B cell (primary cell): ENCODE measurements around the gene ENO1. TPM values are rescaled to one million over a fixed set of nuclear protein-coding genes. Genes with fewer than 3 reads are reported as not detected.

Source experiments
- ATAC-seq: fragments of 200-7000 bp; cut with Tn5 transposase; one replicate; pipeline ENCODE4 v1.10.0; 2021; ENCODE audit warnings: low read depth, mild to moderate bottlenecking, moderate number of reproducible peaks, moderate library complexity
- CTCF ChIA-PET: fragments of 350-600 bp; sonication (Branson Sonifier 250); formaldehyde crosslinking; loops from one replicate; lab custom pipeline; 2021; ENCODE audit warnings: antibody characterized with exemption, inconsistent platforms; lab: Charles Lee
- POLR2A ChIA-PET: fragments of 350-600 bp; sonication (Branson Sonifier 250); formaldehyde crosslinking; loops from one replicate; lab custom pipeline; 2021; ENCODE audit warnings: antibody characterized with exemption; lab: Charles Lee
- DNase-seq: peaks from one replicate; pipeline ENCODE4 v3.0.0; 2013
- H2AFZ ChIP-seq: 2 replicates; pipeline ENCODE4 v1.6.1; 2012; ENCODE audit warnings: mild to moderate bottlenecking, low read depth, low read length; ENCODE audit not compliant: insufficient read depth, poor library complexity, severe bottlenecking
- H3K27ac ChIP-seq, 2 donors: 1 replicate in 1 of 2; 2 replicates in 1 of 2; pipeline ENCODE4 v1.5.1; 2012 to 2013; ENCODE audit warnings: low read length in 2 of 2, mild to moderate bottlenecking in 2 of 2, moderate library complexity in 1 of 2
- H3K27me3 ChIP-seq, 4 experiments: fragments of 200-600 bp in 1 of 4; sonication (generic) in 1 of 4; replicated peaks in 1 of 4; 1 replicate in 2 of 4; 2 replicates in 2 of 4; pipeline versions ENCODE4 v1.6.1 to v1.7.0; 2013 to 2016; ENCODE audit warnings: low read length in 3 of 4, mild to moderate bottlenecking in 2 of 4, mixed read lengths in 1 of 4, moderate library complexity in 1 of 4; ENCODE audit not compliant: insufficient read depth in 4 of 4, control insufficient read depth in 3 of 4; ENCODE audit errors: control extremely low read depth in 1 of 4
- H3K36me3 ChIP-seq, 2 experiments: replicated peaks in 1 of 2; 1 replicate in 1 of 2; 2 replicates in 1 of 2; pipeline versions ENCODE4 v1.6.1 to v1.7.1; 2013; ENCODE audit warnings: low read length in 1 of 2; ENCODE audit not compliant: insufficient read depth in 2 of 2, control insufficient read depth in 1 of 2; ENCODE audit errors: control extremely low read depth in 1 of 2, extremely low read depth in 1 of 2
- H3K4me1 ChIP-seq, 2 donors: fragments of 200-600 bp in 1 of 2; sonication (generic) in 1 of 2; 1 replicate in 1 of 2; 2 replicates in 1 of 2; pipeline versions ENCODE4 v1.5.1 to v1.6.1; 2013 to 2017; ENCODE audit warnings: low read length in 2 of 2; ENCODE audit not compliant: control insufficient read depth in 2 of 2, insufficient read depth in 2 of 2
- H3K4me2 ChIP-seq: replicated peaks from 2 replicates; pipeline ENCODE3; 2012; ENCODE audit warnings: mild to moderate bottlenecking, low read depth, low read length; ENCODE audit not compliant: poor library complexity, severe bottlenecking
- H3K4me3 ChIP-seq, 5 experiments: fragments of 200-600 bp in 1 of 5; sonication (generic) in 1 of 5; 1 replicate in 3 of 5; 2 replicates in 2 of 5; pipeline versions ENCODE4 v1.5.1 to v1.7.0; 2011 to 2016; ENCODE audit warnings: low read length in 4 of 5, mild to moderate bottlenecking in 4 of 5, low read depth in 2 of 5, control low read depth in 1 of 5, moderate library complexity in 1 of 5; ENCODE audit not compliant: insufficient read depth in 1 of 5; ENCODE audit errors: control extremely low read depth in 1 of 5, extremely low read depth in 1 of 5
- H3K79me2 ChIP-seq: fragments of 200-600 bp; sonication (generic); one replicate; pipeline ENCODE4 v1.6.0; 2016; ENCODE audit warnings: low read length; ENCODE audit not compliant: control insufficient read depth, insufficient read depth
- H3K9ac ChIP-seq: fragments of 200-600 bp; sonication (generic); 2 replicates; pipeline ENCODE4 v1.6.1; 2017; ENCODE audit warnings: mild to moderate bottlenecking, low read length, moderate library complexity
- H3K9me3 ChIP-seq, 3 donors: one replicate each; pipeline versions ENCODE4 v1.6.1 to v1.7.1; 2013; ENCODE audit warnings: low read length in 2 of 3; ENCODE audit not compliant: control insufficient read depth in 2 of 3, insufficient read depth in 1 of 3; ENCODE audit errors: control extremely low read depth in 1 of 3
- H4K20me1 ChIP-seq: 2 replicates; pipeline ENCODE4 v1.6.0; 2012; ENCODE audit warnings: mild to moderate bottlenecking, low read length; ENCODE audit not compliant: insufficient read depth, control insufficient read depth, poor library complexity, severe bottlenecking
- H3K27ac Mint-ChIP-seq: one replicate; pipeline ENCODE4 v1.8.0; 2021; ENCODE audit warnings: mixed read lengths
- H3K27me3 Mint-ChIP-seq: one replicate; pipeline ENCODE4 v1.8.0; 2021; ENCODE audit warnings: mixed read lengths
- H3K4me1 Mint-ChIP-seq: one replicate; pipeline ENCODE4 v1.8.0; 2021; ENCODE audit warnings: mixed read lengths
- H3K4me3 Mint-ChIP-seq: one replicate; pipeline ENCODE4 v1.8.0; 2021; ENCODE audit warnings: mixed read lengths
- H3K9me3 Mint-ChIP-seq: one replicate; pipeline ENCODE4 v1.8.0; 2022; ENCODE audit warnings: mixed read lengths; ENCODE audit not compliant: insufficient read depth
- CTCF ChIP-seq: fragments of 200-600 bp; IDR thresholded peaks from one replicate; pipeline ENCODE4 v1.8.0; 2022; ENCODE audit warnings: antibody characterized with exemption, mild to moderate bottlenecking
- EZH2 ChIP-seq: IDR thresholded peaks from 2 replicates; pipeline ENCODE4 v1.6.1; 2012; ENCODE audit warnings: borderline replicate concordance, low read depth, mild to moderate bottlenecking, moderate library complexity, low read length; ENCODE audit not compliant: insufficient read depth, poor library complexity, severe bottlenecking
- WGBS: methylation state at CpG from one replicate; pipeline ENCODE4 v1.1.5; 2013; ENCODE audit warnings: missing lambda C conversion rate; ENCODE audit not compliant: insufficient coverage; 5-methylcytosine and 5-hydroxymethylcytosine counted together
- intact Hi-C: fragments of 100-400 bp; cut with micrococcal nuclease; formaldehyde crosslinking; loops from one replicate; pipeline ENCODE4 v1.10.0; 2022
- polyA plus RNA-seq: library from polyadenylated mRNA; depleted of rRNA; stranded (reverse); fragments of >200 nt; gene quantifications from 2 replicates; pipeline ENCODE4 v1.2.3, GENCODE V29; 2012
- total RNA-seq, 2 donors: library from RNA; stranded (reverse); fragments of 120-200 nt in 1 of 2; gene quantifications; 1 replicate in 1 of 2; 2 replicates in 1 of 2; pipeline versions ENCODE4 v1.2.3 to v1.2.4, GENCODE V29; 2013 to 2022

The ENO1 gene
- total and polyA plus RNA-seq, 2 donors (not counting 1 experiment from before 2014, with no cell fraction given), result 193 to 237 TPM

- DNase-seq, result no peak
- Histone ChIP-seq H4K20me1 (no peaks in the 10 kb centered on the region), H3K36me3 (no peaks in the 10 kb centered on the region), H2AFZ (no peak overlapping the region), H3K9me3 (no peaks in the 10 kb centered on the region), H3K4me3 (no peak overlapping the region), H3K27ac (no peak overlapping the region), H3K4me1 (peaks cover 2 to 5% of the 10 kb centered on the region in 2 donors), H3K79me2 (no peaks in the 10 kb centered on the region), H3K27me3 (no peaks in the 10 kb centered on the region), H3K9ac (no peak overlapping the region), H3K4me2 (no peak overlapping the region)
- ChIA-PET CTCF (interaction anchor here (0.6 to 9.4 kb wide), 5 partner anchors 16 to 830 kb away, joined by 3 to 119 read pairs (median 80); no protein-coding TSS in a partner anchor), POLR2A (no interaction called here)
- WGBS, result 83% methylated on average over 4 of the region's 4 CpGs
- intact Hi-C loops, result no loop called here
- ATAC-seq, result no peak
- Mint-ChIP-seq H3K4me1 (peaks cover 2% of the 10 kb centered on the region), H3K4me3 (no peak overlapping the region), H3K27ac (no peak overlapping the region), H3K9me3 (no peaks in the 10 kb centered on the region), H3K27me3 (peaks cover 14% of the 10 kb centered on the region)
- TF ChIP-seq EZH2, result no peak
- TF ChIP-seq CTCF, result no peak
Observed at GRCh38 chr1:8846263-8846662, 32.2 kb downstream of the ENO1 start.

DNA sequence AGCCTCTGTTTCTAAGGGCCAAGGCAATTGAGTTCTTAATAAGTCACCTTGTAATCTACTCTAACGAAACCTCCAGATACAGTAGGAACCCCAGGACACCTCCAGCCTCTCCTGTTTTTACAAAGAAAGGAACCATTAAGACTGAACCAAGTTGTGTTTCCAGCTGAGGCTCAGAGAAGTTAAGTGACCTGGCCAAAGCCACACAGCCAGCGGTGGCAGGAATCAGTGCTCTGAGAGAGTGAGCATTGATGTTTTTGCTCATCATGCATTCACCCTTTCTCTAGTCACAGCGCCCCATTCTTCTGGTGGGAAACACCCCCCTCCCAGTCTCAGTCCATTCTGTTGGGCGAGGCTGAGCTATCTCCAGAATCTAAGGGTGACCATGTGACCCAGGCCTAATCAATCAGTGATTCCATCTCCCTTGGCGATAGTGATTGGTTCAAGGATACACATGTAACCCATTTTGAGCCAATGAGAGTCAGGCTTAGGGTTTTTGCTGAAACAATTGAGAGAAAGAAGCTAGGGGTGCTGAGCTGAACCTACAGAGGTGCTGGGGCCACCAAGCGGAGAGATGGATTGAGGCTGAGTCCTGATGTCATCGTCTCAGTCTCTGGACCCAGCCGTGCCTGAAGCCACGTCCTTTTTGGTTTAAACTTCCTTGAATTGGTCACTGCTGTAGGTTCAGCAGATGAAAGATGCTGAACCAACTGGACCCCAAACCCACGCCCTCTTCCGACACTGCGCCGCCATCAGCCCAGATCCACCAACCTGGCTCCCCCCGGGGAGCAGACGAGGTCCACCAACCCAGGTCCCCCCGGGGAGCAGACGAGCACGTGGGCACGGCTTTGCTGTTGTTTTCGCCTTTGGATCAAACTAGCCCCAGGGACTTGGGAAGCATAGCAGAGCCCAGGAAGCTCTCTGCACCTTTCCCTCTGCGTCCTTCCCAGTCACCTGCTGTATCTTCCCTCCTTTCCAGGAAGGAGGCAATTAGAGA lies 33.1 kb downstream of the ENO1 start:
- no peak overlapping the region for H3K9ac ChIP-seq
- no peak for ATAC-seq
- H3K4me1 Mint-ChIP-seq, result peaks cover 2% of the 10 kb centered on the region

More for the DNA sequence above, 33.1 kb downstream of the ENO1 start:
- H3K4me3 ChIP-seq, result no peak overlapping the region
- H3K9me3 ChIP-seq, result no peaks in the 10 kb centered on the region
- H4K20me1 ChIP-seq, result no peaks in the 10 kb centered on the region
- no peaks in the 10 kb centered on the region for H3K79me2 ChIP-seq
- CTCF ChIA-PET, result interaction anchor here (0.6 to 9.4 kb wide), 6 partner anchors 17 to 830 kb away, joined by 3 to 119 read pairs (median 9); no protein-coding TSS in a partner anchor
- Mint-ChIP-seq H3K27me3 (peaks cover 14% of the 10 kb centered on the region), H3K27ac (no peak overlapping the region), H3K9me3 (no peaks in the 10 kb centered on the region), H3K4me3 (no peak overlapping the region)
- H3K36me3 ChIP-seq, result no peaks in the 10 kb centered on the region
- no peak overlapping the region for H3K4me2 ChIP-seq
- H3K27ac ChIP-seq, result no peak overlapping the region
- H2AFZ ChIP-seq, result no peak overlapping the region
- peaks cover 2 to 5% of the 10 kb centered on the region in 2 donors for H3K4me1 ChIP-seq
- POLR2A ChIA-PET, result no interaction called here
- TF ChIP-seq CTCF, result no peak
- no peak for TF ChIP-seq EZH2
- H3K27me3 ChIP-seq, result no peaks in the 10 kb centered on the region
- intact Hi-C loops, result no loop called here
- WGBS, result 87% methylated on average over 17 of the region's 21 CpGs
- DNase-seq, result no peak
